HG02885 (cell line): ENCODE data around the gene RANBP1.

Experiments used
- ATAC-seq: cut with Tn5 transposase; IDR thresholded peaks from one replicate; pipeline ENCODE4 v1.9.1; 2021; ENCODE audit warnings: mild to moderate bottlenecking; ENCODE audit not compliant: unreplicated experiment, poor library complexity

Gene RANBP1

DNA sequence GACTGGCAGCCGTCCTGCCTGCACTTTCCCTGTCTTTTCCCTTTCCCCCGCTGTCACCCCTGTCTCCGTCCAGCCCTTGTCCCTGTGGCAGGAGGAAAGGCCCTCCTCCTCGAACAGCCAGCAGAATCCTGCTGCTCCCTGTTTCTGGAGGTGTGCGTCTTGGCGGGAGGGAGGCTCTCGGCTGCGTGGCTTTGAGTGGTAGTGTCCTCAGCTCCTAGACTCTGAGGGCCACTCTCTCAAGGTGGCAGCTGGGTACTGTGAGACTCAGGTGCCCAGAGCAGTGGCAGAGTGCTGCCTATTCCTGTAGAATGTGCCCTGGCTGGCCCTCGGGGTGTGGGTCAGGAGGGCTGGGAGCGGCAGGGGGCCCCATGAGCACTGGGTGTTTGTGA, 9.1 kb upstream of the RANBP1 start:
- ATAC-seq: no peak

DNA sequence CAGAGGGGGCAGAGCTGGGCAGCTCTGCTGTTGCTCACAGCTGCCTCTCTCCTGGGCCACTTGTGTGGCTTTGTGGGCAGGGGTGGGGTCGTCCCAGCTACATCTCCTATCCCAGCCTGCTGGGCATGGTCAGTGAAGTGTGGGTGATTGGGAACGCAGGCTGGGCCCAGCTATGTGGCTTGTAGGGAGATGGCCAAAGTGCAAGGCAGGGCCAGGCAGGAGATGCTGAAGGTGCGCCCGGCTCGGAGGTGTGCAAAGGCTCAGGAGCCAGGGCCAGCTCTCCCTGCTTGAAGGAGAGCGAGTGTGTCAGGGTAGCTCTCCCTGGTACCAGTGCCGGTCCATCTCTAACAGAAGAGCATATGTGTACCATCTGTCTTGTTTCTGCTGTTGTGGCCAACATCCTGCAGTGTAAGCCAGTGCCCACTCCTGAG, 8.4 kb upstream of the RANBP1 start:
- ATAC-seq: no peak

DNA sequence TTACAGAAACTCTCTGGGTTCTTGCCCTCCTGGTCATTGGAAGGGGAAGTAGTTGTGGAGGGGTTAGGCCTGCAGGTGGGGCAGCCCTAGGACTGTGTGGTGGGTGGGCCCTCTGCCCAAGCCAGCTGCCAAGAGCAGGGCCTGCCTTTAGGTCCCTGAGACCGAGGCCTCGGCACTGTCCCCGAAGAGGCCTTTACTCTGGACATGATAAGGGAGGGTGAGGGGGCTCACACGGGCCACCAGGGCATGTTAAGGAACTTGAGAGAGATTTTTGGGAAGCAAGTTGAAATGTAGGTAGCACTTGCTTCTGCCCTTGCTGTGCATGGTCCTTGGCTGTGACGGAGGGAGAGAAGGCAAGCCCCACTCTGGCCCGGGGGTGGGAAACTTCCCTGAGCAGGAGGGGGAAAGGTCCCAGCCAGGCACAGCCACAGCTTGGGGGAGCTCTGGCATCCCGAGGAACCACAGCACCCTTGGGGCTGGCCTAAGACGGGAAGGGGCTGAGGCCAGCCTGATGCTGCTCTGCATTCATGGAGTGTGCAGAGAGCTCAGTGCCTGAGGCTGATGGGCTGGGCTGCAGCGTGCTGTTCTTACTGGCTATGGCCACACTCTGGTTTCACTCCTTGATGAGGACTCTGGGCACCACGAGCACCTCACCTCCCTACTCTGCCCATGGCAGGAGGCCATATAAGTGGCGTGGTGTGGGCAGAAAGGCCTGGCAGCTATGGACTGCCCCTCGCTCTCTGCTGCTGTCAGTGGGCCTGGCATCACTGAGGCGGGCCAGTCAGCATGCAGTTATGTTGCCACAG, 7.8 kb upstream of the RANBP1 start:
- no peak for ATAC-seq

DNA sequence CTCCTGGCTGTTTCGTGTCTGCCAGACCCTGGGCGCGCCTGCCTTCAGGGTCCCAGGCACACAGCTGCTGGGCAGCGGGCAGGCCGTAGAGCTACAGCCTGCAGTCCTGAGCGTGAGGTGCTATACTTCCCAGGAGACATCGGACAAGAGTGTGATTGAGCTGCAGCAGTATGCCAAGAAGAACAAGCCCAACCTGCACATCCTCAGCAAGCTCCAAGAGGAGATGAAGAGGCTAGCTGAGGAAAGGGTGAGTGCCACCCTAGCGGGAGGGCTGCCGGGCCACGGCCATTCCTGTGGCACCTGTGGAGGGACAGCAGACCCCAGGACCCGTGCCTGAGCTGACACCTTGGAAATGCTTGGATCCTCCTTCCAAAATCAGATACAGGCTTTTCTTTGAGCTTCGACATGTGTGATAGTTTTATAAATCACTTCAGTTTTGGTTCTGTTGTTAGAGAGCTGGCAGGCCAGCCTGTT, 7.1 kb upstream of the RANBP1 start:
- ATAC-seq: no peak

DNA sequence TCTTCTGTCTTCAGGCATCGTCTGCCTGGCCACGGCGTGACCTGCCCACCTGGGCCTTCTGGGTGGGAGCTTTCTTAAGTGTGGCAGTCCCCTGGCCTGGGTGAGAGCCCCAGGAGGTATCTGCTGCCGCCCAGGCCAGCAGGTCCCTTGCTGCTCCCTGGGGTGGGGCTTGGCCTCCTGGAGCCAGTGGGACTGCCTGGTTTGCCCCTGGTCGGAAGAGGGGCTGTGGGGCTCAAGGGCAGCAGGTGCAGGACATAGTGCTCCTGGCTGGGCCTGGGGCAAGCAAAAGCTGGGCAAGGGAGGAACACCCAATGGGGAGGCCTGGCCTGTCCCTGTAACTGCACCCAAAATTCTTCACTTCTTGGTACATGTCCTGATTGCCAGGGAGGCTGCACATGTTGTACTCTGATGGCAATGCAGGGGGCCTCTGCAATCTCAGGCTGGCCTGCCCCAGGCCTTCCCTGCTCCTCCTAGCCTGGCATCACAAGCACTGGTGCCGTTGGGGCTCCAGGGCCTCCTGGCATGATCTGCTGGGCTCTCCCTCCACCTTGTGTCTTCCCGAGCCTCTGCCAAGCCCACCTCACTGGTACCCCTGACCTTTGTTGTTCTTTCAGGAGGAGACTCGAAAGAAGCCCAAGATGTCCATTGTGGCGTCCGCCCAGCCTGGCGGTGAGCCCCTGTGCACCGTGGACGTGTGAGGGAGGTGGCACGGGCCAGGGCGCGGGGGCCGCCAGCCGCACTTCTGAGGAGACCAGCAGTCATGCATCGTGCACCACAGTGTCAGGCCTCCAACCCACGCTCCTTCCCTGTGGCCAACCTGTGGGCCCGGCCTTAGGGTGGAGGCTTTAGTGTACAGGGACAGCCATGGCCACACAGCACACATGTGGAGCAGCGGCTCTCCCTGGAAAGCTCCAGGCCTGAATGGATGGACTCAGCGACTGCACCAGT, 6.2 kb upstream of the RANBP1 start:
- ATAC-seq: no peak

DNA sequence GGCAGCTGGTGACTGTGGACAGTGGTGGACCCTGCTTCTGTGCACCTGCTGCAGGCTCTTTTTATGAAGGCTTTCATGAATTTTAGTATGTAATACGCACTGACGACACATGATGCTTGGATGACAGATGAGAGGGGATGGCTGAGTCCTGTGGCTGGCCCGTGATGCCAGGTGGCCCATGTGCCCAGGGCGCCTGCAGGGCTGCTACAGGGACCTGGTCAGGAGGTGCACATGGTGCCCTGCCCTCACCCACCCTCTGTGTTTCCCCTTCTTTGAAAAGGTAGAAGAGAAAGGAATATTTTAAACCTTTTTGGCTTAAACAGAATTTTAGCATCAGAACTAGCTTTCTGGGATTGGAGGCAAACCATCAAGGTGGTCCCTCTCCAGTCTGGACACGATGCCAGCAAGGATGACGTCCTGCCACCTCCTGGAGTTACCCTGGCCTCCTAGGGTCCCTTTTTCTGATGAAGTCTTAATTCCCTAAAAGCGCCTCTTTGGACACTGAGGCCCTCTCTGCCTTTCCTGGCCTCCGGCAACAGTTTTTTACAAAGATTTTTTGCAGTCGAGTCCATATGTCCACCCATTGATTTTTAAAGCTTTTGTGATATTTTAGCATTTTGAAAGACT, 5.4 kb upstream of the RANBP1 start:
- no peak for ATAC-seq

DNA sequence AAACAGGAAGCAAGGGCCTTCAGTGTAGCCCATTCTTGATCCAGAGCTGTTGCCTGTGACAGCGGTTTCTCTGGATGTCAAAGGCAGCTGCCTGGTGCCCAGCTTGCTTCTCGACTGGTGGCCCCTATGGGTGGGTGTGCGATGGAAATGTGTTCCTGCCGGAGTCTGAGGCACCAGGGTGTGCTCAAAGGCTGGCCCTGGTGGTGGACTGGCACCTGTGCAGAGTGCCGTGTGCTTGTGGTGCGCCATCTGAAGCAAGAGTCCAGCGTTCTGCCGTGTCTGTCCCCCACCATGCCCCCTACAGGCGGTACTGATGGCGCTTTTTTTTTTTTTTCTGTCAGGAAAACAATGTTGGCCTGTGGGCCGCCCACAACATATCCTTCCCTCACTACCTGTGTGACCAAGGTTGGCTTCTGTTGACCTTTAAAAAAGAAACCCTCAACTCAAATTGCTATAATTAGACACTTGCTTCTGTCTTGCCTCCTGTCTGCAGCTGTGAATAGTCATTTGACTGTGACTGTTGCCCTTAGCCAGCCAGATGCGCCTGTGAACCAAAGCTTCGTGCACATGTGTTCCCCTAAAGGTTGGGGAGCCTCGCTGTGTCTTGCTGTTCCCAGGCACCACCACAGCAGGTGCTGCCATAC, 4.7 kb upstream of the RANBP1 start:
- no peak for ATAC-seq

DNA sequence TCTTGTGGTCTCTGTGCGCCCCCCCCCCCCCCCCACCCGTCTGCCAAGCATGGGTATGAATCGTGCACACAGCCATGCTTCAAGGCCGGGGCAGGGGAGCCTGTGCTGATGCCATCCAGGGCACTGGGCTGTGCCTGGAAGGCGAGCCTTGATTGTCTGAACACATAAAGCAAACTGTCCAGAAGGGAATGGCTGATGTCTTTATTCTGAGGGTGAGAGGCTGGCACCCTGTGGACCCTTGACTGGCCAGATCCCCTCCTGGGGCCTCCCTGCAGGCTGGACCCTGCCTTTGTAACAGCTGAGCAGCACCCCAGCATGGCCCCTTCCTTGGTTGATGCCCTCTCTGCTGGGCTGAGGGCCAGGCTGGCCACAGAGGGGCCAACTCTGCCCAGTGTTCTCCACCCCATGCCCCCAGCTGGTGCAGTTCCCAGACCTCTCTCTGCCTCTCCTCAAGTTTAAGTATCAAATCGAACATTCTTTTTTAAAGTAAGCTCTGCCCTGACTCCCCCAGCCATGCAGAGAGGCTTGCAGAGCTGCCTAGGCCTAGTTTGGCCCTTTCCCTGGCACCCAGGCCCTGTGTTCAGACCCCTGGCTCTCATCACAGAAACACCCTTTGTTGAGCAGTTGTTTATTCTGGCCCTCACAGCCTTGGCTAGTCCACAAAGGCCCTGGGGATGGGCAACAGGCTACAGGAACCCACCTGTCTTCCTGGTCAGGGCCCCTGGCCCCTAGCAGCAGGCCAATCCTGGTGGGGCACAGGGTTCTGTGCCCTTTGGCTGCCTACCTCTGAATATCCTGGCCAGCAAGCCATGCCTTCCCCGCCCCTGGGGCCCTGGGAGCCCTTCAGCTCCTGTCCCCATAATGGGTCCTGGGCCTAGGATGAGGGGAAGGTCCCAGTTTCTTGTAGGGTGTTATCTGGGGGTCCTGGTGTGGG, 3.9 kb upstream of the RANBP1 start:
- no peak for ATAC-seq

DNA sequence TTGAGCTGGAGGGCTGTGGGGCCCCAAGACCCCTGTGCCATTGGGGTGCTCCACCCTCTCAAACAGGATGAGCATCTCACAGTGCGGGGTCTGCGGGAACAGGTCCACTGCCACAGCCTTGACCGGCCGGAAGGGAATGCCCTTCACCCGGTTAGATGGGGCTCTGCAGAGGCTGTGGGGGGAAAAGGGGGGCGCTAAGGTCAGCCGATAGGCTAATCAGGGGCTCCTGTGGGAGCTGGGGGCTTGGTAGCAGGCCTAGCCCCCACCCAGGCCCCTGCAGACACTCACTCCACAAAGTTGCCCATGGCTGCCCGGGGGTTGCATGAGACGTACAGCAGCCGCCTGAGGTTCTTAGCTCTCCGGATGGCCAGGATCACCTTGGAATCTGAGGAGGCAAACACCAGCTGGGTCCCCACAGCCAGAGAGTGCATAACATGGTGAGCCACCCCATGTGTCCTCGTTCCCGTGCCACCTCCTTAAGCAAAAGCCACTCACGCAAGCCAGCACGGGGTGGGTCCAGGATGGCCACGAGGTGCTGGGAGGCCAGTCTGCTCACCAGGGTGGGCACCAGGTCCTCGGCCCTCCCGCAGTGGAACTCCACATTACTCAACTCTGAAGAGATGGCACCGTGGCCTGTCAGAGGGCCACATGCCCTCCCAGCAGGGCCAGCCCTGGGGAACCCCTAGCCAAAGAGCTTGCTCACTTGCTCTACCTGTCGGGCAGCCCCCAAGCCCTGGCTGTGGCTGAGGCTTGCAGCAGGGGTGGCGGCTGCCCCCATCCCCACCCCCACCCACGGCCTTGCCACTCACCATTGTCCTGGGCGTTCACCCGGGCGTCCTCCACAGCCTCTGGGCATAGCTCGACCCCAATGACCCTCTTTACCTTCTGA, 3.0 kb upstream of the RANBP1 start:
- ATAC-seq: no peak

DNA sequence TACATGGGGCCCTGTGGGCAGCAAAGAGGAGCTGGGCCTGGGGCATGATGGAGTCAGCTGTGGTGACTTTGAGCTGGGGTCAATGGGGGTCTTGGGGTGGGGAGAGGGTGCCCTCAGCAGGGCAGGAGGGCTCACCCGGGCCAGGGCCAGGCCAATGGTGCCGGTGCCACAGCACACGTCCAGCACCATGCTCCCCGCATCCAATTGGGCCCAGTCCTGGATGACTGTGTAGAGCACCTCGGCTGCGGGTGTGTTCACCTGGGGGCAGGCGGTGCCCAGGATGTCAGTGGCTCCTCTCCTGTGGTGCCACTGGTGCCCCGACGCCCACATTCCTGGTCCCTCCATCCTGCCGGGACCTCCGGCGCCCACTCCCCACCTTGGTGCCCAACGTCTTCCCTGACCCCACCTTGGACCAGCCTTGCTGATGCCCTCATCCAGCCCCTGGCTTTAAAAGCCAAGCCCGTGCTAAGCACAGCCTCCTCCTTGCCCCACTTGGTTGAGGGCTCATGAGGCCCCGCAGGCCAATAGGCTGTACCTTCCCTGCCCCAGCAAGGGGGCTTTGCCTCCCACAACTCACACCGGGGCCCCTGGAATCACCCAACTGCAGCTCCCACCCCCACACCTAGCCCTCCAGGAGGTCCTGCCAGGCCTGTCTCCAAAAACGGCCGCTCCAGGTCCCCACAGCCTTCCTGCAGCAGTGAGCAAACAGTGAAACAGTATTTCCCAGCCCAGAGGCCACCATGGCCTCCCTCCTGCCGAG, 2.2 kb upstream of the RANBP1 start:
- ATAC-seq: no peak

DNA sequence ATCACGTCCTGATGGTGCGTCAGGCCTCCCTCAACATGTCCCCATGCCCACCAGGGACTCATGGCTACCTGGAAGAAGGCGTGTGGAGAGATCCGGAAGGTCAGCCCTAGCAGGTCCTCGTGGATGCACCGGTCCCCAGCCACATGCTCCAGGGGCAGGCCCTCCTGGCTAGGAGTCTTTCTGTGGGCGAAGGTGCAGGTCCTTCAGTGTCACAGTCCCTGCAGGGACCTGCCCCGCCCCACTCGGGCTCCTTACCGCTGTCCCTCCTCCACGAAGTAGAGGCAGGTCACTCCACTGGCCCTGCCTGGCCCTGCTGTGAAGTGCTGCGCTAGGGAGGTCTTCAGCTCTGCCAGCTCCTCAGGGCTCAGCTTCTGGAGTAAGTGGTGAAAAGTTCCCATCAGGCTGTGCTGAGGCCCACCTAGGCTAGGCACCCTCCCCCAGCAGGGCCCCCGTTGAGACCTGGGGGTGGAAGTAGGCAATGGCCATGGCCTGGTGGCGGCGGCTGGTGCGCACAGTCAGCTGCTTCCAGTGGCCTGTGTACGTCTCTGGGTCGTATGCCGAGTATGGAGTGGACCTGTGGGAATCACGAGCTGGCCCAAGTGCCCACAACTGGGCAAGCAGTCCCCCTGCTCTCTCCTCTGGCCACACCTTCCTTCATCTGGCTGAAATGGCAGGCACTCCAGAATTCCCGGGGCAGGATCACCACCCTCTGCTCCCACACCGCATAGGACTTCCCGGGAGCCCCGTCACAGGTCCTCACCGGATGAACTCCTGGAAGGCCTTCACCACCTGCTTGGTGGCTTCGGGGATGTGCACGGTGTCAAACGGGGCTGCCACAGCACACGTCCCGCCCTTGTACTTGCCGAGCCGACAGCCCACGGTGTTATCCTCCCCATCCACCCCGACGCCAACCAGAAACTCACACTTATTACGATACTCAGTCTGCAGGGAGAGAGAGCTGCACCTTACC, 1.1 kb upstream of the RANBP1 start:
- ATAC-seq: no peak

DNA sequence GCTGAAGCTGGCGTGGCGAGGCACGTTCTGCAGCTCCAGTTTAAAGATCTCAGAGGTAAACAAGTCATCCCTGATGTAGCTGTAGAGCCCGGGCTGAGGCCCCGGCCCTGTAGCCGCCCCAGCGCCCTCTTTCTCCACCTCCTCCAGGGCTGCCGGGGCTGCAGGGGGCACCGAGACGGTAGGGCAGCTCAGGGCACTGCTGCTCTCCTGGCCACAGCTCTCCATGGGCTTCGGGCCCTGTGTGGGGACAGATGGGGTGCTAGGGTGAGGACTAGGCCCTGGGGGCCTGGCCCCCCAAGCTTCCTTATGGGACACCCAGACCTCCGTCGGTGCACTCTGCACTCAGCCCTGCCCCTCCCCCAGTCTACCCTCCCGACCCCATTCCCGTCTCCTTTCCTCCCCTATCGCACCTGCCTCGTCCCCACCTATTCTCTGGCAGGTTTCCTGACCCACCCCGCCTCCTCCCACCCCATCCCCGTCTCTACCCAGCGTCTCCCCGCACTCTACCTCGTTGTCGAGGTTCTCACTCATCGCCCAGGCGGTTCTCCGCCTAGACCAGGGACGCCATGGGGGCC, 559 bp downstream of the RANBP1 start:
- ATAC-seq: no peak

DNA sequence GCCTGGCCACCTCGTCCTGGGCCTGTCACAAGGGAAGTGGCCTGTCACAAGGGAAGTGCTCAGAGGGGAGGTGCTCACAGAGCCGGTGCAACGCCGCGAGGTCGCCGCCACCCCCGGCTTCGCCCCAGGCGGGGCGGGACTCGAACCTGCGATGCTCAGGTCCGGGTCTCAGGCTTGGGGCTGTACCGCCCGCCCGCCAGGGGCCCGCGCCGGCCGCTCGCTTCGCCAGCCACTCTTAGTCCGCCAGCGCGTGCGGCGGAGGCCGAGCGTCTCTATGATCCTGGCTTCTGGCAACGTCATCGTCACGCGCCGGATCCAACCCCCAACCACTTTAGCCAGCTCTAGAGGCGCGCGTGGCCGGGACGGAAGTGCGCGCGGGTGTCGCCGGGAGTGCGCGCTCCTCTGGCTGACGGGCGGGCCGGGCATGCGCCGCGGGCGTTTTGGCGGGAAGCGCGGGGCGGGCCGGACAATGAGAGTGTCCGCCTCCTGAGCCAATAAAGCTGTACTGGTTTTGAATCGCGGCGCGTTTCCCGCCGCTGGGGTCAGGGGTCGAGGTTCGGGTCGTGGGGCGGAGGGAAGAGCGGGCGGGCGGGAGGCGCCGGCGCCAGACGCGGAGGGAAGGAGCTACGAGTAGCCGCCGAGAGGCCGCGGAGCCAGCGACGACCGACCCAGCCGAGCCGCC, 1.2 kb downstream of the RANBP1 start, which contains the start of gene TRMT2A:
Gene TRMT2A (minus strand): TSS at position 276 of the 682 bp plus-strand sequence. CDS start 320 bp downstream, outside the sequence.
- ATAC-seq: peak; percentile 80

DNA sequence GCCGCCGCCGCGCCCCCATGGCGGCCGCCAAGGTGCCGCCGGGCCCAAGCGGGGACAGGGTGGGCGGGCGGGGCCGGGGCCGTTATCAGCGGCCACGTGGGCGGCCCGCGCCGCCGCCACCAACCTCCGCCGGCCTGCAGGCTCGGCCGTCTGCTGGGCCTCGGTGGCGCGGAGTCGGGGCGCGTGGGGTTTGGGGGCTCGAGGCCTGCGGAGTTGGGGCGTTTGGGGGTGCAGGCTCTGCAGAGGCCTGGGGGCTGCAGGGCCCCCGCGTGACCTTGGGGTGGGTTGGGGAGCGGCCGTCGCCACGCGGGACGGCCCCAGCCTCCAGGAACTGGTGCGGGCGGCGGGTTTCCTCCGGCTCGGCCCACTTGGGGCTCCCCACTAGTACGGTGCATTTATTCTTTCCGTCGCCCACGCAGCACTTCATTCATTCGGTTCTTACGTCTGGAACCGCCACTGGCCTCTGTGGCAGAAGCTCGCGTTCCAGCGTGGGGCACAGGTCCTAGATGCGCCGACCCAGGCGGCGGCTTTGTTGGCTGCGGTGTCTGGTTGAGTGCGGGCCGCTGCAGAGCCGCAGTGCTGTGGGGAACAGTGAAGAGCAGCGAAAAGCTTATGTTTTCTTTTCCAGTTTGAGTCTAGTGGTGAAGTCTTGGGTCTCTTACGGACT, 1.9 kb downstream of the RANBP1 start:
- peak; percentile 26 for ATAC-seq
